ENCODE results near the gene AIMP1. TPM values are rescaled to one million over a fixed set of nuclear protein-coding genes. Genes with fewer than 3 reads are reported as not detected.

Gene AIMP1
- total and polyA plus RNA-seq, 9 donors: 19.7 to 46.5 (median 39.4) TPM

GRCh38 chr4:106312377-106312776, 4.0 kb upstream of the AIMP1 start:
- Histone ChIP-seq H3K9me3 (no peaks in the 10 kb centered on the region), H3K27ac (peak overlapping the region in 1 of 2 donors; percentile 18), H3K36me3 (no peaks in the 10 kb centered on the region), H3K4me1 (ENCODE audit: insufficient read depth) (peaks cover 3% of the 10 kb centered on the region), H3K27me3 (no peaks in the 10 kb centered on the region), H3K4me3 (no peak overlapping the region)
- WGBS, 3 donors: 7 to 18% (median 7%) methylated on average over 1 of the region's 1 CpG
- intact Hi-C loops (cut with DNase I): no loop called here
- no peak for TF ChIP-seq POLR2A (IDR thresholded peaks at IDR 0.05)
- no peak for TF ChIP-seq CTCF (IDR thresholded peaks at IDR 0.05)
- no peak for DNase-seq

DNA sequence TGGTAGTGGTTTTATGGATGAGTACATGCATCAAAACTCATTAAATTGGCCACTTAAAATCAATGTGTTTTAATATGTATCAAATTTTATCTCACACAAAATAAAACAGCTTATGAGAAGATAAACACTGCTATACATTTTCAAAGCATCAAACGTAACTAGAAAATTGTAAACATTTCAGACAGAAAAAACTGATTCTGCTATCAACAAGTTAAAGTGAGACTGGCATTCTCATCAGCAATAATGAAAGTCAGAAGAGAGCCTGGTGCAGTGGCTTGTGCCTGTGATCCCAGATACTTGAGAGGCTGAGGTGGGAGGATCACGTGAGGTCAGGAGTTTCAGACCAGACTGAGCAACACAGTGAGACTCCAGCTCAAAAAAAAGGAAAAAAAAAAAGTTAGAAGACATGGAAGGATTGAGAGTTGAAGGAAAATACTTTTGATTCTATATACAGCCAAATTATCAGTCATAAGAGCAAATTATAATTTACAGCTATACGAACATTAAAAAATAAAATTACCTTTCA, 3.3 kb upstream of the AIMP1 start:
- TF ChIP-seq POLR2A (IDR thresholded peaks at IDR 0.05) (no peak), EP300 (IDR thresholded peaks at IDR 0.05) (no peak), CTCF (IDR thresholded peaks at IDR 0.05) (no peak)
- H3K27me3 ChIP-seq: no peaks in the 10 kb centered on the region
- no peak overlapping the region for H3K4me3 ChIP-seq
- DNase-seq: no peak
- WGBS, 3 donors: 79 to 82% (median 81%) methylated on average over 3 of the region's 3 CpGs
- no peak overlapping the region for H3K27ac ChIP-seq
- H3K4me1 ChIP-seq (ENCODE audit: insufficient read depth): peaks cover 4% of the 10 kb centered on the region
- intact Hi-C loops (cut with DNase I): no loop called here
- no peaks in the 10 kb centered on the region for H3K36me3 ChIP-seq
- H3K9me3 ChIP-seq: no peaks in the 10 kb centered on the region

- Histone ChIP-seq H3K27ac (no peak overlapping the region), H3K4me1 (ENCODE audit: insufficient read depth) (peaks cover 4% of the 10 kb centered on the region), H3K36me3 (no peaks in the 10 kb centered on the region), H3K27me3 (no peaks in the 10 kb centered on the region), H3K9me3 (no peaks in the 10 kb centered on the region), H3K4me3 (peak overlapping the region; percentile 85)
- DNase-seq: no peak
- TF ChIP-seq POLR2A (IDR thresholded peaks at IDR 0.05) (no peak), CTCF (IDR thresholded peaks at IDR 0.05) (no peak), EP300 (IDR thresholded peaks at IDR 0.05) (no peak)
- intact Hi-C loops (cut with DNase I): no loop called here
- 34 to 45% (median 35%) methylated on average over 6 of the region's 6 CpGs for WGBS, 3 donors
Observed at GRCh38 chr4:106314960-106315359, 1.4 kb upstream of the AIMP1 start.

GRCh38 chr4:106315476-106315967, 828 bp upstream of the AIMP1 start:
- Histone ChIP-seq H3K4me1 (ENCODE audit: insufficient read depth) (peaks cover 4% of the 10 kb centered on the region), H3K4me3 (peak overlapping the region; percentile 85), H3K36me3 (no peaks in the 10 kb centered on the region), H3K27me3 (no peaks in the 10 kb centered on the region), H3K9me3 (no peaks in the 10 kb centered on the region), H3K27ac (peak overlapping the region; percentile 90 to 94)
- no peak for DNase-seq
- intact Hi-C loops (cut with DNase I): no loop called here
- WGBS, 3 donors: 1% methylated on average over 13 of the region's 13 CpGs
- TF ChIP-seq CTCF (IDR thresholded peaks at IDR 0.05) (no peak), POLR2A (IDR thresholded peaks at IDR 0.05) (no peak), EP300 (IDR thresholded peaks at IDR 0.05) (no peak)

Measured in ovary (tissue), 9 donors.